H9 (cell line): ENCODE measurements around the gene ASTN2. TPM values are rescaled to one million over a fixed set of nuclear protein-coding genes. Genes with fewer than 3 reads are reported as not detected.

Experiments used
- DNase-seq: peaks from one replicate; pipeline ENCODE4 v3.0.0-alpha.2; 2017
- H2AFZ ChIP-seq: one replicate; pipeline ENCODE4 v1.6.1; 2013; ENCODE audit warnings: mild to moderate bottlenecking, low read length, control low read depth, moderate library complexity
- H2AK5ac ChIP-seq: 2 replicates; pipeline ENCODE4 v1.6.1; 2013; ENCODE audit warnings: low read length, control low read depth, mixed read lengths; ENCODE audit not compliant: insufficient read length
- H2BK120ac ChIP-seq: one replicate; pipeline ENCODE4 v1.6.1; 2013; ENCODE audit warnings: low read depth, mild to moderate bottlenecking, low read length, control low read depth, inconsistent platforms; ENCODE audit not compliant: poor library complexity, severe bottlenecking
- H2BK12ac ChIP-seq: 2 replicates; pipeline ENCODE4 v1.6.1; 2013; ENCODE audit warnings: low read length, control low read depth, mixed read lengths, low read depth; ENCODE audit not compliant: insufficient read length
- H2BK15ac ChIP-seq: 2 replicates; pipeline ENCODE4 v1.6.1; 2013; ENCODE audit warnings: low read depth, low read length, control low read depth
- H2BK20ac ChIP-seq: one replicate; pipeline ENCODE4 v1.6.1; 2013; ENCODE audit warnings: low read depth, mild to moderate bottlenecking, low read length, control low read depth, inconsistent platforms; ENCODE audit not compliant: poor library complexity, severe bottlenecking
- H2BK5ac ChIP-seq: 2 replicates; pipeline ENCODE4 v1.6.1; 2013; ENCODE audit warnings: low read length, control low read depth, mixed read lengths; ENCODE audit not compliant: insufficient read length
- H3K14ac ChIP-seq: 2 replicates; pipeline ENCODE4 v1.6.1; 2013; ENCODE audit warnings: low read length, control low read depth; ENCODE audit not compliant: insufficient read depth
- H3K18ac ChIP-seq: 2 replicates; pipeline ENCODE4 v1.6.1; 2013; ENCODE audit warnings: low read depth, mild to moderate bottlenecking, mixed read lengths, low read length, control low read depth; ENCODE audit not compliant: insufficient read length
- H3K23ac ChIP-seq: 2 replicates; pipeline ENCODE4 v1.6.1; 2013; ENCODE audit warnings: low read length, control low read depth, mixed read lengths, low read depth; ENCODE audit not compliant: insufficient read length
- H3K23me2 ChIP-seq: 2 replicates; pipeline ENCODE4 v1.6.1; 2013; ENCODE audit warnings: low read depth, mild to moderate bottlenecking, mixed read lengths, low read length, control low read depth; ENCODE audit not compliant: insufficient read length, poor library complexity, severe bottlenecking
- H3K27ac ChIP-seq: 2 replicates; pipeline ENCODE4 v1.5.1; 2013; ENCODE audit warnings: low read length, control low read depth, mixed read lengths, low read depth; ENCODE audit not compliant: insufficient read length
- H3K27me3 ChIP-seq: 2 replicates; pipeline ENCODE4 v1.6.1; 2013; ENCODE audit warnings: low read length, control low read depth, inconsistent platforms; ENCODE audit not compliant: insufficient read depth
- H3K4ac ChIP-seq: 2 replicates; pipeline ENCODE4 v1.6.1; 2013; ENCODE audit warnings: low read depth, mild to moderate bottlenecking, control low read depth, inconsistent platforms, low read length, moderate library complexity
- H3K4me1 ChIP-seq: 2 replicates; pipeline ENCODE4 v1.6.1; 2013; ENCODE audit warnings: low read length, control low read depth, inconsistent platforms; ENCODE audit not compliant: insufficient read depth
- H3K4me2 ChIP-seq: 2 replicates; pipeline ENCODE4 v1.6.1; 2013; ENCODE audit warnings: low read length, control low read depth, mixed read lengths; ENCODE audit not compliant: insufficient read length, insufficient read depth
- H3K56ac ChIP-seq: 2 replicates; pipeline ENCODE4 v1.6.1; 2013; ENCODE audit warnings: low read depth, mild to moderate bottlenecking, mixed read lengths, low read length, control low read depth; ENCODE audit not compliant: insufficient read length
- H3K79me1 ChIP-seq: 2 replicates; pipeline ENCODE4 v1.6.1; 2013; ENCODE audit warnings: low read depth, mild to moderate bottlenecking, moderate library complexity, low read length, control low read depth, inconsistent platforms; ENCODE audit not compliant: insufficient read depth, poor library complexity, severe bottlenecking
- H3K79me2 ChIP-seq: 2 replicates; pipeline ENCODE4 v1.6.1; 2013; ENCODE audit warnings: low read length, control low read depth, inconsistent platforms; ENCODE audit not compliant: insufficient read depth
- H3K9ac ChIP-seq: 2 replicates; pipeline ENCODE4 v1.6.1; 2013; ENCODE audit warnings: low read length, control low read depth, mixed read lengths; ENCODE audit not compliant: insufficient read length; ENCODE audit errors: extremely low read depth
- H3K9me3 ChIP-seq: one replicate; pipeline ENCODE4 v1.6.1; 2013; ENCODE audit warnings: low read depth, low read length, inconsistent platforms; ENCODE audit not compliant: control insufficient read depth
- H3T11ph ChIP-seq: one replicate; pipeline ENCODE4 v1.6.1; 2013; ENCODE audit warnings: mild to moderate bottlenecking, low read length, control low read depth, inconsistent platforms
- H4K20me1 ChIP-seq: one replicate; pipeline ENCODE4 v1.6.1; 2013; ENCODE audit not compliant: control insufficient read depth, insufficient read length, insufficient read depth
- H4K5ac ChIP-seq: 2 replicates; pipeline ENCODE4 v1.6.1; 2013; ENCODE audit warnings: low read depth, mild to moderate bottlenecking, mixed read lengths, low read length, control low read depth; ENCODE audit not compliant: insufficient read length
- H4K8ac ChIP-seq: replicated peaks from 2 replicates; pipeline ENCODE4 v1.6.1; 2013; ENCODE audit warnings: low read length, control low read depth, mixed read lengths, low read depth; ENCODE audit not compliant: insufficient read length
- H4K91ac ChIP-seq: 2 replicates; pipeline ENCODE4 v1.6.1; 2013; ENCODE audit warnings: low read depth, mild to moderate bottlenecking, moderate library complexity, mixed read lengths, low read length, control low read depth; ENCODE audit not compliant: insufficient read length
- H3K27ac Mint-ChIP-seq, 3 experiments: 2 replicates in 2 of 3; 3 replicates in 1 of 3; pipeline ENCODE4 v1.8.0; 2020 to 2021; ENCODE audit warnings: mixed read lengths in 3 of 3, mild to moderate bottlenecking in 1 of 3, moderate library complexity in 1 of 3
- H3K27me3 Mint-ChIP-seq: 2 replicates; pipeline ENCODE4 v1.8.0; 2021; ENCODE audit warnings: low read depth, mild to moderate bottlenecking, moderate library complexity, mixed read lengths
- H3K36me3 Mint-ChIP-seq, 3 experiments: 2 replicates in 2 of 3; 3 replicates in 1 of 3; pipeline ENCODE4 v1.8.0; 2020 to 2021; ENCODE audit warnings: low read depth in 3 of 3, mixed read lengths in 3 of 3; ENCODE audit not compliant: insufficient read depth in 1 of 3
- H3K4me1 Mint-ChIP-seq, 2 experiments: 2 replicates each; pipeline ENCODE4 v1.8.0; 2020; ENCODE audit warnings: mixed read lengths in 2 of 2
- H3K4me3 Mint-ChIP-seq, 2 experiments: 2 replicates in 1 of 2; 3 replicates in 1 of 2; pipeline ENCODE4 v1.8.0; 2020 to 2021; ENCODE audit warnings: mild to moderate bottlenecking in 2 of 2, mixed read lengths in 2 of 2, moderate library complexity in 1 of 2
- H3K9me3 Mint-ChIP-seq, 2 experiments: 2 replicates in 1 of 2; 3 replicates in 1 of 2; pipeline ENCODE4 v1.8.0; 2020; ENCODE audit warnings: mild to moderate bottlenecking in 2 of 2, mixed read lengths in 2 of 2, moderate library complexity in 1 of 2
- CTCF ChIP-seq: fragments of 200-600 bp; sonication (generic); conservative IDR thresholded peaks from 3 replicates; pipeline ENCODE4 v1.8.0; 2021; ENCODE audit warnings: antibody characterized with exemption, mild to moderate bottlenecking
- WGBS: extraction: QIAGEN DNeasy Blood & Tissue Kit; methylation state at CpG from one replicate; pipeline ENCODE4 v1.1.7; 2013; ENCODE audit warnings: missing lambda C conversion rate, low lambda C conversion rate, mixed read lengths; ENCODE audit not compliant: insufficient read length; ENCODE audit errors: extremely low coverage; 5-methylcytosine and 5-hydroxymethylcytosine counted together
- total RNA-seq: library from RNA; stranded (reverse); gene quantifications from 2 replicates; pipeline ENCODE4 v1.2.1, GENCODE V29; 2021

The ASTN2 gene
- total RNA-seq, 1 experiment from 2014 or later: 9.7 TPM

- no peak for TF ChIP-seq CTCF
- Histone ChIP-seq H4K8ac (no peak overlapping the region), H3T11ph (no peak overlapping the region), H4K20me1 (no peaks in the 10 kb centered on the region), H3K9ac (no peak overlapping the region), H2AFZ (no peak overlapping the region), H3K79me1 (no peaks in the 10 kb centered on the region), H4K5ac (no peak overlapping the region), H2BK120ac (no peak overlapping the region), H3K79me2 (no peaks in the 10 kb centered on the region), H3K23ac (no peak overlapping the region), H2AK5ac (no peak overlapping the region), H3K18ac (no peak overlapping the region), H3K4me2 (no peak overlapping the region), H2BK20ac (no peak overlapping the region), H3K9me3 (no peaks in the 10 kb centered on the region), H4K91ac (no peak overlapping the region), H3K4me1 (no peaks in the 10 kb centered on the region), H2BK5ac (no peak overlapping the region), H3K56ac (no peak overlapping the region), H3K14ac (no peak overlapping the region), H2BK15ac (no peak overlapping the region), H3K23me2 (no peaks in the 10 kb centered on the region), H3K27me3 (no peaks in the 10 kb centered on the region), H2BK12ac (no peak overlapping the region), H3K27ac (no peak overlapping the region), H3K4ac (no peak overlapping the region)
- WGBS: no CpG with 5 or more reads among the region's 1 CpG
- Mint-ChIP-seq H3K27me3 (peaks cover 7% of the 10 kb centered on the region; the same call in 1 of the 2 replicates), H3K36me3 (no peaks in the 10 kb centered on the region), H3K9me3 (no peaks in the 10 kb centered on the region), H3K4me3 (no peak overlapping the region), H3K27ac (no peak overlapping the region), H3K4me1 (no peaks in the 10 kb centered on the region)
- DNase-seq: no peak
These were observed 379.3 kb downstream of the ASTN2 start for GRCh38 chr9:117035546-117035945.
